MM.1S (cell line): ENCODE results near the gene NTN1.

Experiments used
- DNase-seq: peaks from one replicate; pipeline ENCODE4 v3.0.0-alpha.2; 2015
- H2AFZ ChIP-seq: fragments of 300-600 bp; sonication (generic); 2 replicates; pipeline ENCODE4 v1.6.0; 2016; ENCODE audit warnings: antibody characterized with exemption, low read length
- H3F3A ChIP-seq: fragments of 300-600 bp; sonication (generic); 2 replicates; pipeline ENCODE4 v1.6.1; 2016; ENCODE audit warnings: mild to moderate bottlenecking, antibody characterized with exemption, low read length, moderate library complexity, mixed read lengths; ENCODE audit not compliant: insufficient read depth
- H3K27ac ChIP-seq: fragments of 300-600 bp; sonication (generic); 2 replicates; pipeline ENCODE4 v1.5.1; 2016; ENCODE audit warnings: mild to moderate bottlenecking, low read length
- H3K27me3 ChIP-seq: fragments of 300-600 bp; sonication (generic); replicated peaks from 2 replicates; pipeline ENCODE4 v1.6.0; 2016; ENCODE audit warnings: low read length; ENCODE audit not compliant: insufficient read depth
- H3K36me3 ChIP-seq: fragments of 300-600 bp; sonication (generic); replicated peaks from 2 replicates; pipeline ENCODE4 v1.6.1; 2016; ENCODE audit warnings: mild to moderate bottlenecking, low read length, mixed read lengths; ENCODE audit not compliant: insufficient read depth
- H3K4me1 ChIP-seq: fragments of 300-600 bp; sonication (generic); 2 replicates; pipeline ENCODE4 v1.6.1; 2016; ENCODE audit warnings: low read length, mixed read lengths
- H3K4me2 ChIP-seq: fragments of 300-600 bp; sonication (generic); 2 replicates; pipeline ENCODE4 v1.6.0; 2016; ENCODE audit warnings: low read depth, low read length
- H3K4me3 ChIP-seq: fragments of 300-600 bp; sonication (generic); 2 replicates; pipeline ENCODE4 v1.5.1; 2016; ENCODE audit warnings: low read length, mixed read lengths
- H3K79me2 ChIP-seq: fragments of 300-600 bp; sonication (generic); 2 replicates; pipeline ENCODE4 v1.6.1; 2016; ENCODE audit warnings: mixed run types, low read length, mixed read lengths
- H3K9ac ChIP-seq: fragments of 300-600 bp; sonication (generic); 2 replicates; pipeline ENCODE4 v1.6.1; 2016; ENCODE audit warnings: low read length, mixed read lengths
- H3K9me2 ChIP-seq: fragments of 300-600 bp; sonication (generic); replicated peaks from 2 replicates; pipeline ENCODE4 v1.6.1; 2016; ENCODE audit warnings: mild to moderate bottlenecking, low read length, mixed read lengths; ENCODE audit not compliant: insufficient read depth
- H3K9me3 ChIP-seq: fragments of 300-600 bp; sonication (generic); replicated peaks from 2 replicates; pipeline ENCODE4 v1.6.1; 2016; ENCODE audit warnings: mild to moderate bottlenecking, low read length, mixed read lengths; ENCODE audit not compliant: insufficient read depth
- H4K20me1 ChIP-seq: fragments of 300-600 bp; sonication (generic); 2 replicates; pipeline ENCODE4 v1.6.1; 2016; ENCODE audit warnings: mild to moderate bottlenecking, low read length, moderate library complexity, mixed read lengths; ENCODE audit not compliant: insufficient read depth
- CTCF ChIP-seq: fragments of 300-600 bp; sonication (generic); IDR thresholded peaks from 2 replicates; pipeline ENCODE4 v1.5.1; 2016; ENCODE audit warnings: antibody characterized with exemption, low read length, mixed read lengths
- EZH2 ChIP-seq: fragments of 300-600 bp; sonication (generic); optimal IDR thresholded peaks from 2 replicates; pipeline ENCODE3; 2017; ENCODE audit warnings: low read depth, mild to moderate bottlenecking, antibody characterized with exemption, low read length, mixed read lengths
- EZH2phosphoT487 ChIP-seq: fragments of 300-600 bp; sonication (generic); IDR thresholded peaks from 2 replicates; pipeline ENCODE4 v1.6.1; 2018; ENCODE audit warnings: antibody characterized with exemption, low read length

Gene NTN1

GRCh38 chr17:9120471-9120870 lies 99.2 kb downstream of the NTN1 start:
- Histone ChIP-seq H3F3A (no peaks in the 10 kb centered on the region), H3K4me2 (no peak overlapping the region), H3K79me2 (no peaks in the 10 kb centered on the region), H3K9me2 (no peaks in the 10 kb centered on the region), H3K9me3 (no peaks in the 10 kb centered on the region), H2AFZ (no peak overlapping the region), H3K27me3 (peaks cover 44% of the 10 kb centered on the region), H3K27ac (no peak overlapping the region), H3K4me3 (no peak overlapping the region), H3K9ac (no peak overlapping the region), H3K36me3 (no peaks in the 10 kb centered on the region), H4K20me1 (no peaks in the 10 kb centered on the region), H3K4me1 (no peaks in the 10 kb centered on the region)
- no peak for DNase-seq
- TF ChIP-seq EZH2 = no peak
- TF ChIP-seq EZH2phosphoT487 = no peak
- TF ChIP-seq CTCF = no peak

GRCh38 chr17:9121186-9121820 lies 100.0 kb downstream of the NTN1 start:
- Histone ChIP-seq H3K9ac (no peak overlapping the region), H3K4me3 (no peak overlapping the region), H3F3A (no peaks in the 10 kb centered on the region), H2AFZ (no peak overlapping the region), H3K79me2 (no peaks in the 10 kb centered on the region), H3K9me3 (no peaks in the 10 kb centered on the region), H3K36me3 (no peaks in the 10 kb centered on the region), H3K9me2 (no peaks in the 10 kb centered on the region), H3K27me3 (peaks cover 38% of the 10 kb centered on the region), H3K4me1 (no peaks in the 10 kb centered on the region), H3K4me2 (no peak overlapping the region), H3K27ac (no peak overlapping the region), H4K20me1 (no peaks in the 10 kb centered on the region)
- TF ChIP-seq EZH2phosphoT487 = no peak
- TF ChIP-seq EZH2 = no peak
- TF ChIP-seq CTCF = no peak
- DNase-seq = no peak

GRCh38 chr17:9123594-9124553 lies 102.6 kb downstream of the NTN1 start:
- peak overlapping the region; percentile 33; the same call in 1 of the 2 replicates for H3K4me2 ChIP-seq
- DNase-seq = no peak
- no peaks in the 10 kb centered on the region for H4K20me1 ChIP-seq
- no peak overlapping the region for H3K9ac ChIP-seq
- H3K27ac ChIP-seq = no peak overlapping the region
- H3K9me3 ChIP-seq = no peaks in the 10 kb centered on the region
- no peaks in the 10 kb centered on the region for H3K4me1 ChIP-seq
- H3K36me3 ChIP-seq = no peaks in the 10 kb centered on the region
- no peak overlapping the region for H2AFZ ChIP-seq
- no peak overlapping the region for H3K4me3 ChIP-seq
- H3K79me2 ChIP-seq = no peaks in the 10 kb centered on the region
- H3K9me2 ChIP-seq = no peaks in the 10 kb centered on the region
- TF ChIP-seq EZH2phosphoT487 (no peak), EZH2 (no peak), CTCF (no peak)
- peaks cover 25% of the 10 kb centered on the region for H3K27me3 ChIP-seq
- H3F3A ChIP-seq = no peaks in the 10 kb centered on the region
